Spleen (tissue), 11 donors: ENCODE measurements around the gene BRAT1. TPM values are rescaled to one million over a fixed set of nuclear protein-coding genes. Genes with fewer than 3 reads are reported as not detected.
A peak's percentile ranks its signal among the peaks of the same experiment; 100 is the strongest.

ENCODE experiments used
- DNase-seq: peaks from one replicate; pipeline ENCODE4 v3.0.0-alpha.2; 2020
- H3K27ac ChIP-seq, 8 donors: fragments of 200-600 bp; sonication (generic) in 7 of 8; 1 replicate in 4 of 8; 2 replicates in 4 of 8; pipeline versions ENCODE4 v1.5.0 to v1.8.0; 2016 to 2021; ENCODE audit warnings: inconsistent platforms in 4 of 8, mild to moderate bottlenecking in 4 of 8, moderate library complexity in 1 of 8
- H3K27me3 ChIP-seq, 7 donors: fragments of 200-600 bp; sonication (generic) in 6 of 7; replicated peaks in 1 of 7; 1 replicate in 4 of 7; 2 replicates in 3 of 7; pipeline versions ENCODE4 v1.5.0 to v1.8.0; 2016 to 2021; ENCODE audit warnings: inconsistent platforms in 3 of 7, mild to moderate bottlenecking in 1 of 7
- H3K36me3 ChIP-seq, 6 donors: fragments of 200-600 bp; sonication (generic) in 5 of 6; 1 replicate in 4 of 6; 2 replicates in 2 of 6; pipeline versions ENCODE4 v1.5.0 to v1.8.0; 2016 to 2021; ENCODE audit warnings: inconsistent platforms in 2 of 6
- H3K4me1 ChIP-seq, 6 donors: fragments of 200-600 bp; sonication (generic) in 5 of 6; 1 replicate in 3 of 6; 2 replicates in 3 of 6; pipeline versions ENCODE4 v1.5.0 to v1.8.0; 2016 to 2021; ENCODE audit warnings: inconsistent platforms in 3 of 6
- H3K4me3 ChIP-seq, 8 donors: fragments of 200-600 bp; sonication (generic) in 7 of 8; 1 replicate in 4 of 8; 2 replicates in 4 of 8; pipeline versions ENCODE4 v1.5.0 to v1.8.0; 2016 to 2021; ENCODE audit warnings: inconsistent platforms in 4 of 8, mild to moderate bottlenecking in 4 of 8, moderate library complexity in 2 of 8
- H3K9me3 ChIP-seq, 8 donors: fragments of 200-600 bp; sonication (generic) in 7 of 8; 1 replicate in 4 of 8; 2 replicates in 4 of 8; pipeline versions ENCODE4 v1.5.0 to v1.8.0; 2016 to 2021; ENCODE audit warnings: inconsistent platforms in 4 of 8
- CTCF ChIP-seq, 11 experiments: fragments of 200-600 bp in 7 of 11; fragments of 450-650 bp in 4 of 11; sonication (generic) in 4 of 11; IDR thresholded peaks in 8 of 11; conservative IDR thresholded peaks in 3 of 11; 1 replicate in 7 of 11; 2 replicates in 4 of 11; pipeline versions ENCODE4 v1.4.0 to v1.8.0; 2016 to 2021; ENCODE audit warnings: antibody characterized with exemption in 11 of 11, inconsistent platforms in 4 of 11, mild to moderate bottlenecking in 1 of 11
- POLR2A ChIP-seq, 3 donors: fragments of 450-650 bp; IDR thresholded peaks; one replicate each; pipeline ENCODE4 v1.5.1; 2017; ENCODE audit warnings: antibody characterized with exemption in 3 of 3, mild to moderate bottlenecking in 1 of 3
- POLR2AphosphoS5 ChIP-seq, 3 donors: sonication (generic); formaldehyde crosslinking; IDR thresholded peaks; one replicate each; pipeline ENCODE4 v1.5.1; 2017; ENCODE audit warnings: antibody characterized with exemption in 3 of 3
- WGBS, 5 donors: extraction: QIAGEN DNeasy Blood & Tissue Kit in 3 of 5; methylation state at CpG; one replicate each; pipeline versions ENCODE4 v1.1.5 to v1.1.7; 2013 to 2018; 5-methylcytosine and 5-hydroxymethylcytosine counted together
- intact Hi-C: fragments of 100-400 bp; cut with DNase I; formaldehyde crosslinking; loops from one replicate; pipeline ENCODE4 v1.15.0; 2023; ENCODE audit warnings: low total_unique reads
- polyA plus RNA-seq, 3 donors: library from polyadenylated mRNA; stranded (reverse); fragments of 200-250 nt; gene quantifications; one replicate each; pipeline ENCODE4 v1.2.1, GENCODE V29; 2013
- total RNA-seq, 7 donors: library from RNA; depleted of rRNA in 3 of 7; stranded (reverse); fragments of >200 nt in 3 of 7; fragmentation: NEBNext Ultra II Directional in 4 of 7; extraction: Animal tissue kit (Norgen Biotek cat#: 25700) in 4 of 7; gene quantifications; one replicate each; pipeline versions ENCODE4 v1.1.0 to v1.2.1, GENCODE V29; 2016 to 2021
- donor health status: healthy with polysubstance abuse.
- donor health status: DM: no; HTN: no; CAD: no; lungs with moderate emphysema.
- donor health status: DM: no; HTN: no; CAD: no.
- donor health status: Bipolar disorder and iron deficiency.
- donor health status: healthy.
- donor health status: DM: no; HTN: no; CAD: no.
- donor health status: DM: yes; HTN: yes; CAD: no.

Gene BRAT1
- total and polyA plus RNA-seq, 10 donors: 25.3 to 50.9 (median 33.4) TPM

- intact Hi-C loops: no loop called here
- peaks cover 0 to 40% (median 19%) of the 10 kb centered on the region in 6 donors for H3K36me3 ChIP-seq
- 90 to 97% (median 94%) methylated on average over 10 of the region's 10 CpGs for WGBS, 5 donors
- H3K4me3 ChIP-seq: no peak overlapping the region
- H3K4me1 ChIP-seq: peaks cover 22 to 64% (median 46%) of the 10 kb centered on the region in 6 donors
- TF ChIP-seq POLR2AphosphoS5 (IDR thresholded peaks at IDR 0.05): no peak
- no peak for TF ChIP-seq CTCF (IDR thresholded peaks at IDR 0.05 in 8 of 11, conservative IDR thresholded peaks at IDR 0.05 in 3 of 11)
- no peak for TF ChIP-seq POLR2A (IDR thresholded peaks at IDR 0.05)
- H3K27ac ChIP-seq: no peak overlapping the region
- DNase-seq: no peak
- no peaks in the 10 kb centered on the region for H3K27me3 ChIP-seq
- H3K9me3 ChIP-seq: no peaks in the 10 kb centered on the region
Observed at GRCh38 chr7:2553108-2553507, 2.2 kb downstream of the BRAT1 start.

GRCh38 chr7:2551418-2551817, 3.9 kb downstream of the BRAT1 start:
- no peak for TF ChIP-seq CTCF (IDR thresholded peaks at IDR 0.05 in 8 of 11, conservative IDR thresholded peaks at IDR 0.05 in 3 of 11)
- TF ChIP-seq POLR2AphosphoS5 (IDR thresholded peaks at IDR 0.05): no peak
- no peak overlapping the region for H3K4me3 ChIP-seq
- H3K27me3 ChIP-seq: no peaks in the 10 kb centered on the region
- intact Hi-C loops: no loop called here
- no peaks in the 10 kb centered on the region for H3K9me3 ChIP-seq
- DNase-seq: no peak
- 93 to 97% (median 96%) methylated on average over 8 of the region's 8 CpGs for WGBS, 5 donors
- H3K36me3 ChIP-seq: peaks cover 0 to 57% (median 35%) of the 10 kb centered on the region in 6 donors
- peaks cover 18 to 47% (median 32%) of the 10 kb centered on the region in 6 donors for H3K4me1 ChIP-seq
- no peak overlapping the region for H3K27ac ChIP-seq

GRCh38 chr7:2546776-2547586, 8.3 kb downstream of the BRAT1 start:
- no peak overlapping the region for H3K4me3 ChIP-seq
- no peaks in the 10 kb centered on the region for H3K27me3 ChIP-seq
- no peak overlapping the region for H3K27ac ChIP-seq
- TF ChIP-seq POLR2AphosphoS5 (IDR thresholded peaks at IDR 0.05) (no peak), CTCF (IDR thresholded peaks at IDR 0.05 in 8 of 11, conservative IDR thresholded peaks at IDR 0.05 in 3 of 11) (no peak), POLR2A (IDR thresholded peaks at IDR 0.05) (no peak)
- intact Hi-C loops: no loop called here
- H3K9me3 ChIP-seq: no peaks in the 10 kb centered on the region
- H3K4me1 ChIP-seq: peaks cover 0 to 27% (median 10%) of the 10 kb centered on the region in 6 donors
- DNase-seq: no peak
- 84 to 96% (median 93%) methylated on average over 31 of the region's 31 CpGs for WGBS, 5 donors
- peaks cover 0 to 94% (median 67%) of the 10 kb centered on the region in 6 donors for H3K36me3 ChIP-seq

- TF ChIP-seq POLR2A (IDR thresholded peaks at IDR 0.05): no peak
- TF ChIP-seq POLR2AphosphoS5 (IDR thresholded peaks at IDR 0.05): peak in 1 of 3 donors; percentile 59
- TF ChIP-seq CTCF (IDR thresholded peaks at IDR 0.05 in 8 of 11, conservative IDR thresholded peaks at IDR 0.05 in 3 of 11): no peak
- Histone ChIP-seq H3K27ac (no peak overlapping the region), H3K9me3 (no peaks in the 10 kb centered on the region), H3K36me3 (peaks cover 0 to 98% (median 74%) of the 10 kb centered on the region in 6 donors), H3K4me3 (no peak overlapping the region), H3K4me1 (peaks cover 0 to 20% (median 10%) of the 10 kb centered on the region in 6 donors), H3K27me3 (no peaks in the 10 kb centered on the region)
- no peak for DNase-seq
- WGBS, 5 donors: 93 to 96% (median 95%) methylated on average over 17 to 20 of the region's 20 CpGs
- intact Hi-C loops: no loop called here
Observed at GRCh38 chr7:2545746-2546425, 9.4 kb downstream of the BRAT1 start.
